ENCODE results near the gene ZNF24.

DNA sequence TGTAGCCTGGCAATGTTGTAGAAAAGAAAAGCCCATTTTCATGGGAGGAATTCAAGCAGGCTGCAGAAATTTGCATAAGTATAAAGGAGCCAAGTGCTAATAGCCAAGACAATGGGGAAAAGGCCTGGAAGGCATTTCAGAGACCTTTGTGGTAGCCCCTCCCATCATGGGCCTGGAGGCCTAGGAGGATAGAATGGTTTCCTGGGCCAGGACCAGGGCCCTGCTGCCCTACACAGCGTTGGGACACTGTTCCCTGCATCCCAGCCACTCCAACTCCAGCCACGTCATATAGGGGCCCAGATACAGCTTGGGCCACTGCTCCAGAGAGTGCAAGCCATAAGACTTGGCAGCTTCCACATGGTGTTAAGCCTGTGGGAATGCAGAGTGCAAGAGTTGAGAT is 8.1 kb upstream of the ZNF24 start:
- TF ChIP-seq, protein P1, sequence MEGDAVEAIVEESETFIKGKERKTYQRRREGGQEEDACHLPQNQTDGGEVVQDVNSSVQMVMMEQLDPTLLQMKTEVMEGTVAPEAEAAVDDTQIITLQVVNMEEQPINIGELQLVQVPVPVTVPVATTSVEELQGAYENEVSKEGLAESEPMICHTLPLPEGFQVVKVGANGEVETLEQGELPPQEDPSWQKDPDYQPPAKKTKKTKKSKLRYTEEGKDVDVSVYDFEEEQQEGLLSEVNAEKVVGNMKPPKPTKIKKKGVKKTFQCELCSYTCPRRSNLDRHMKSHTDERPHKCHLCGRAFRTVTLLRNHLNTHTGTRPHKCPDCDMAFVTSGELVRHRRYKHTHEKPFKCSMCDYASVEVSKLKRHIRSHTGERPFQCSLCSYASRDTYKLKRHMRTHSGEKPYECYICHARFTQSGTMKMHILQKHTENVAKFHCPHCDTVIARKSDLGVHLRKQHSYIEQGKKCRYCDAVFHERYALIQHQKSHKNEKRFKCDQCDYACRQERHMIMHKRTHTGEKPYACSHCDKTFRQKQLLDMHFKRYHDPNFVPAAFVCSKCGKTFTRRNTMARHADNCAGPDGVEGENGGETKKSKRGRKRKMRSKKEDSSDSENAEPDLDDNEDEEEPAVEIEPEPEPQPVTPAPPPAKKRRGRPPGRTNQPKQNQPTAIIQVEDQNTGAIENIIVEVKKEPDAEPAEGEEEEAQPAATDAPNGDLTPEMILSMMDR (IDR thresholded peaks at IDR 0.05) = no peak
- no peak for TF ChIP-seq POLR2A (IDR thresholded peaks at IDR 0.05)

Measured in right lobe of liver (tissue), 4 donors.